BLaER1 (cell line): Measurements from ENCODE around the gene COL8A1.

ENCODE experiments used
- H3K27ac ChIP-seq: shearing (Covaris generic); formaldehyde crosslinking; 2 replicates; pipeline ENCODE4 v1.8.1; 2022
- H3K27me3 ChIP-seq: shearing (Covaris generic); formaldehyde crosslinking; 2 replicates; pipeline ENCODE4 v1.8.1; 2022
- H3K36me3 ChIP-seq: shearing (Covaris generic); formaldehyde crosslinking; 2 replicates; pipeline ENCODE4 v1.8.1; 2022
- H3K4me1 ChIP-seq: shearing (Covaris generic); formaldehyde crosslinking; 2 replicates; pipeline ENCODE4 v1.8.1; 2022
- H3K4me2 ChIP-seq: shearing (Covaris generic); formaldehyde crosslinking; 2 replicates; pipeline ENCODE4 v1.8.1; 2022
- H3K4me3 ChIP-seq: shearing (Covaris generic); formaldehyde crosslinking; 2 replicates; pipeline ENCODE4 v1.8.1; 2022
- H3K9ac ChIP-seq: shearing (Covaris generic); formaldehyde crosslinking; 2 replicates; pipeline ENCODE4 v1.8.1; 2022
- H3K9me3 ChIP-seq: shearing (Covaris generic); formaldehyde crosslinking; 2 replicates; pipeline ENCODE4 v1.8.1; 2022
- H4K20me1 ChIP-seq: shearing (Covaris generic); formaldehyde crosslinking; 2 replicates; pipeline ENCODE4 v1.8.1; 2022
- Cebpa-rat ChIP-seq: shearing (Covaris generic); IDR thresholded peaks from 2 replicates; pipeline ENCODE4 v1.8.1; 2022

Gene COL8A1

GRCh38 chr3:99765042-99765942 is 126.9 kb downstream of the COL8A1 start:
- Histone ChIP-seq H3K27ac (no peak overlapping the region), H3K9me3 (no peaks in the 10 kb centered on the region), H3K4me2 (no peak overlapping the region), H4K20me1 (no peaks in the 10 kb centered on the region), H3K4me3 (no peak overlapping the region), H3K27me3 (no peaks in the 10 kb centered on the region), H3K9ac (no peak overlapping the region), H3K36me3 (no peaks in the 10 kb centered on the region), H3K4me1 (no peaks in the 10 kb centered on the region)
- TF ChIP-seq Cebpa-rat, result no peak

- Histone ChIP-seq H3K9ac (no peak overlapping the region), H3K27me3 (no peaks in the 10 kb centered on the region), H3K4me2 (no peak overlapping the region), H3K4me3 (no peak overlapping the region), H4K20me1 (no peaks in the 10 kb centered on the region), H3K9me3 (no peaks in the 10 kb centered on the region), H3K27ac (no peak overlapping the region), H3K36me3 (no peaks in the 10 kb centered on the region), H3K4me1 (no peaks in the 10 kb centered on the region)
- TF ChIP-seq Cebpa-rat, result no peak
Measured at GRCh38 chr3:99767291-99767690, 128.9 kb downstream of the COL8A1 start.

GRCh38 chr3:99768126-99768525 is 129.7 kb downstream of the COL8A1 start:
- Histone ChIP-seq H3K36me3 (no peaks in the 10 kb centered on the region), H4K20me1 (no peaks in the 10 kb centered on the region)
- no peak for TF ChIP-seq Cebpa-rat

GRCh38 chr3:99768808-99769501 is 130.6 kb downstream of the COL8A1 start:
- no peaks in the 10 kb centered on the region for H3K27me3 ChIP-seq
- H3K4me3 ChIP-seq, result no peak overlapping the region
- no peaks in the 10 kb centered on the region for H3K4me1 ChIP-seq
- no peak overlapping the region for H3K9ac ChIP-seq
- H3K36me3 ChIP-seq, result no peaks in the 10 kb centered on the region
- no peak overlapping the region for H3K4me2 ChIP-seq
- no peak for TF ChIP-seq Cebpa-rat
- H4K20me1 ChIP-seq, result no peaks in the 10 kb centered on the region
- H3K27ac ChIP-seq, result no peak overlapping the region
- no peaks in the 10 kb centered on the region for H3K9me3 ChIP-seq

More at GRCh38 chr3:99768126-99768525, 129.7 kb downstream of the COL8A1 start:
- no peak overlapping the region for H3K27ac ChIP-seq
- no peaks in the 10 kb centered on the region for H3K4me1 ChIP-seq
- no peak overlapping the region for H3K9ac ChIP-seq
- no peaks in the 10 kb centered on the region for H3K9me3 ChIP-seq
- no peak overlapping the region for H3K4me2 ChIP-seq
- no peaks in the 10 kb centered on the region for H3K27me3 ChIP-seq
- H3K4me3 ChIP-seq, result no peak overlapping the region

GRCh38 chr3:99772171-99772570 is 133.8 kb downstream of the COL8A1 start:
- H3K4me1 ChIP-seq, result no peaks in the 10 kb centered on the region
- H3K9me3 ChIP-seq, result no peaks in the 10 kb centered on the region
- no peak overlapping the region for H3K4me3 ChIP-seq
- H3K27ac ChIP-seq, result no peak overlapping the region
- H3K27me3 ChIP-seq, result no peaks in the 10 kb centered on the region
- H3K9ac ChIP-seq, result no peak overlapping the region
- no peaks in the 10 kb centered on the region for H3K36me3 ChIP-seq
- no peak overlapping the region for H3K4me2 ChIP-seq
- no peak for TF ChIP-seq Cebpa-rat
- H4K20me1 ChIP-seq, result no peaks in the 10 kb centered on the region

- Histone ChIP-seq H3K4me3 (no peak overlapping the region), H3K9ac (no peak overlapping the region), H3K27ac (no peak overlapping the region), H3K27me3 (no peaks in the 10 kb centered on the region), H3K9me3 (no peaks in the 10 kb centered on the region), H4K20me1 (no peaks in the 10 kb centered on the region), H3K4me1 (no peaks in the 10 kb centered on the region), H3K4me2 (no peak overlapping the region), H3K36me3 (no peaks in the 10 kb centered on the region)
- TF ChIP-seq Cebpa-rat, result no peak
Measured at GRCh38 chr3:99772671-99773070, 134.3 kb downstream of the COL8A1 start.

GRCh38 chr3:99774467-99774866 is 136.1 kb downstream of the COL8A1 start:
- H3K27me3 ChIP-seq, result no peaks in the 10 kb centered on the region
- no peaks in the 10 kb centered on the region for H3K36me3 ChIP-seq
- H3K27ac ChIP-seq, result no peak overlapping the region
- no peaks in the 10 kb centered on the region for H3K9me3 ChIP-seq
- H4K20me1 ChIP-seq, result no peaks in the 10 kb centered on the region
- no peak for TF ChIP-seq Cebpa-rat
- no peak overlapping the region for H3K4me3 ChIP-seq
- H3K9ac ChIP-seq, result no peak overlapping the region
- H3K4me2 ChIP-seq, result no peak overlapping the region
- no peaks in the 10 kb centered on the region for H3K4me1 ChIP-seq

GRCh38 chr3:99776516-99777209 is 138.3 kb downstream of the COL8A1 start:
- Histone ChIP-seq H3K9ac (no peak overlapping the region), H3K4me1 (peaks cover 7% of the 10 kb centered on the region), H3K27me3 (no peaks in the 10 kb centered on the region), H3K9me3 (no peaks in the 10 kb centered on the region), H4K20me1 (no peaks in the 10 kb centered on the region), H3K4me3 (no peak overlapping the region), H3K36me3 (no peaks in the 10 kb centered on the region), H3K27ac (no peak overlapping the region), H3K4me2 (no peak overlapping the region)
- no peak for TF ChIP-seq Cebpa-rat

- no peak overlapping the region for H3K27ac ChIP-seq
- H3K9ac ChIP-seq, result no peak overlapping the region
- no peaks in the 10 kb centered on the region for H3K36me3 ChIP-seq
- no peaks in the 10 kb centered on the region for H3K27me3 ChIP-seq
- H4K20me1 ChIP-seq, result no peaks in the 10 kb centered on the region
- no peak overlapping the region for H3K4me2 ChIP-seq
- no peaks in the 10 kb centered on the region for H3K9me3 ChIP-seq
- no peak for TF ChIP-seq Cebpa-rat
- H3K4me1 ChIP-seq, result peaks cover 7% of the 10 kb centered on the region
- H3K4me3 ChIP-seq, result no peak overlapping the region
Measured at GRCh38 chr3:99777210-99777549, 138.8 kb downstream of the COL8A1 start.

- Histone ChIP-seq H3K4me1 (peaks cover 7% of the 10 kb centered on the region), H3K4me3 (no peak overlapping the region), H3K9ac (no peak overlapping the region), H3K9me3 (no peaks in the 10 kb centered on the region), H3K27me3 (no peaks in the 10 kb centered on the region), H3K27ac (no peak overlapping the region), H3K36me3 (no peaks in the 10 kb centered on the region), H4K20me1 (no peaks in the 10 kb centered on the region), H3K4me2 (no peak overlapping the region)
- no peak for TF ChIP-seq Cebpa-rat
Measured at GRCh38 chr3:99777708-99778107, 139.3 kb downstream of the COL8A1 start.
